ENCODE measurements around the gene PRH2.

GRCh38 chr12:10884086-10884725, 44.8 kb upstream of the PRH2 start, which contains the start of gene PRH1:
- TF ChIP-seq ZBTB7A (IDR thresholded peaks at IDR 0.05; ENCODE audit: low read depth) (no peak), MAX (IDR thresholded peaks at IDR 0.05) (no peak), YY1 (IDR thresholded peaks at IDR 0.05; ENCODE audit: low read depth) (no peak), TAF1 (IDR thresholded peaks at IDR 0.05; ENCODE audit: low read depth) (no peak), REST (IDR thresholded peaks at IDR 0.05; ENCODE audit: low read depth) (no peak), EP300 (IDR thresholded peaks at IDR 0.05; ENCODE audit: borderline replicate concordance) (no peak), FOXM1 (IDR thresholded peaks at IDR 0.05; ENCODE audit: borderline replicate concordance, low read depth) (no peak)

Measured in Ishikawa (cell line).